HG02840 (cell line): ENCODE data around the gene ZNF564.
"Not testable (repeated sequence)": the region's sequence is repeated elsewhere in the genome, so short reads cannot be mapped to it uniquely, and the experiment has no call there.

Experiments
- ATAC-seq: cut with Tn5 transposase; IDR thresholded peaks from one replicate; pipeline ENCODE4 v1.9.1; 2021; ENCODE audit warnings: mild to moderate bottlenecking, moderate library complexity, moderate number of reproducible peaks; ENCODE audit not compliant: unreplicated experiment, low FRiP score

Gene ZNF564

GRCh38 chr19:12513531-12514061, 37.7 kb downstream of the ZNF564 start:
- no peak for ATAC-seq

- ATAC-seq = no peak
Measured at GRCh38 chr19:12497032-12497431, 54.2 kb downstream of the ZNF564 start.

GRCh38 chr19:12496480-12496879, 54.8 kb downstream of the ZNF564 start:
- ATAC-seq = no peak

- ATAC-seq = no peak
Measured at GRCh38 chr19:12495002-12495802, 56.1 kb downstream of the ZNF564 start.

GRCh38 chr19:12494260-12494860, 56.9 kb downstream of the ZNF564 start:
- ATAC-seq = no peak

- not testable (repeated sequence) for ATAC-seq
Measured at GRCh38 chr19:12486265-12486783, 65.0 kb downstream of the ZNF564 start.

- ATAC-seq = no peak
Measured at GRCh38 chr19:12485571-12485970, 65.7 kb downstream of the ZNF564 start.

DNA sequence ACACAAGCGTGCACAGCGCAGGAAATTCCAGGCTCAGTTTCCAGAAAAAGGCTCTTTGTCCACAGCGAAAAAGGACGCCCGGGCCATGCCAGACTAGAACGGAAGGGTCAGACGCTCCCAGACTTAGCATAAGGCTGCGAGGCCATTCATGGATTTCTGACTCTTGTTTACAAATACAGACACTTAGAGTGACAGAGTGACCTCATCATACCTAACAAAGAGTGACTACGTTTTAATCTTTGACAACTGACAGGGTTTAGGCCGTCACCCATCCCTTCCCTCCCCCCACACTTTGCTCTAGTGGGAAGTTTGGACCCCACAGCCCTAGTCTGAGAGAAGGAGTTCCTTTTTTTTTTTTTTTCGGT, 66.2 kb downstream of the ZNF564 start:
- no peak for ATAC-seq

- ATAC-seq = peak; percentile 91
Measured at GRCh38 chr19:12484371-12485051, 66.8 kb downstream of the ZNF564 start, which contains the start of gene ZNF709. TSS of gene ZNF709 (minus strand) at chr19:12484816. CDS start at chr19:12484657, 159 bp downstream.

DNA sequence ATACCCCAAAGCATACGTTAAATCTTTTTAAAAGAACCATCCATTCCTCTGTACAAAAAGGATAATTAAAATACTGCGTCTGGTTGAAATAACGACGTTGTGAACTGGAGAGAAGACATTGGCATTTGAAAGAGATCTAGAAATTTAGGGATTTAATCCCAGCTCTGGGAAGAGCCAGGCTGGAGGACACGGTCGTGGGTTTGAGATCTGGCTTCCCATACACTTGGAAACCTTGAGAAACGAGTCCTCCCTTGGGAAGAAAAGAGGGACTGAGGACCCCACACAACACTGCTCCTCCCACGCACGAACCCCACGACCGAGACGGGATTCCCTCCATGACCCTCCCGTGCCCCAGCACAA, 67.3 kb downstream of the ZNF564 start:
- no peak for ATAC-seq

DNA sequence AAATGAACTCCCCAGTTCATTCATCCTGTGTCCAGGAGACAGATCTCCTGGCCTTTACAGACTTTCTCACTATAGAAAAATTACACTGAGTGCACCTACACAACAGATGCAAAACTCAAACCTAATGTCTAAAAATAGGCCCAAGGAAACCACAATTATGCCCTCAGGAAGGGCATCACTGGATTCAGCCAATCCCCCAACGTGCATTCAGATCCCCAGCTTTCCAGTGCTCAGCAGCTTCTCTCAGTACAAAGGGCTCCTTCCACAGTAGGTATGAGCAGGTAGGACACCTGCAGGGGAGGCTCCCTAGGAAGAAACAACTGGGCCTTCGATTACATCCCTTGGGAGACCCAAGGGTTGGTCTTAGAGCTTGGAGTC, 68.8 kb downstream of the ZNF564 start:
- no peak for ATAC-seq

DNA sequence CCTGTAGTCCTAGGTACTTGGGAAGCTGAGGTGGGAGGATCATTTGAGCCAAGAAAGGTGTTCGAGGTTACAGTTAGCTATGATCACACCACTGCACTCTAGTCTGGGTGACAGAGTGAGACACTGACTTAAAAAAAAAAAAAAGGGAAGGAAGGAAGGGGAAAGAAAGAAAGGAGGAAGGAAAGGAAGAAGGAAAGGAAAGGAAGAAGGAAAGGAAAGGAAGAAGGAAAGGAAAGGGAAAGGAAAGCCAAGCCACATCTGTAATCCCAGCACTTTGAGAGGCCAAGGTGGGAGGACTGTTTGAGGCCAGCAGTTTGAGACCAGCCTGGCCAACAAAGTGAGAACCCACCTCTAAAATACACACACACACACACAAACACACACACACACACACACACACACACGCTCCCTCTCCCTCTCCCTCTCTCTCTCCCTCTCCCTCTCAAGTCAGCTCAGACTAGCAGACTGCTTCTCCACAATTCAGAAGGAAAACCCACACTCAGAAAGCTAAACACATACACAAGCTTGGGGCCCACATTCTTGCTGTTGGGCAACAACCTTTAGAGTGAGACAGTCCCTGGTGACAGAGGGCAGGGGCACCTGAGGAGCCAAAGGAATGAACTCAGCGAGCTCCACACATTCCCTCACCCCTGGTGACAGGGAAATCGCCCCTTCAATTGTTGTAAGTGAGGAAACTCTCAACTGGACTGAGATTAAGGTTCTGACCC, 69.3 kb downstream of the ZNF564 start:
- no peak for ATAC-seq

GRCh38 chr19:12478234-12478941, 72.9 kb downstream of the ZNF564 start:
- no peak for ATAC-seq
